ENCODE results near the gene MOB3A. TPM values are rescaled to one million over a fixed set of nuclear protein-coding genes. Genes with fewer than 3 reads are reported as not detected.

The MOB3A gene
- total RNA-seq, 8 experiments from 2014 or later, result 7.2 to 16.3 (median 10.0) TPM

DNA sequence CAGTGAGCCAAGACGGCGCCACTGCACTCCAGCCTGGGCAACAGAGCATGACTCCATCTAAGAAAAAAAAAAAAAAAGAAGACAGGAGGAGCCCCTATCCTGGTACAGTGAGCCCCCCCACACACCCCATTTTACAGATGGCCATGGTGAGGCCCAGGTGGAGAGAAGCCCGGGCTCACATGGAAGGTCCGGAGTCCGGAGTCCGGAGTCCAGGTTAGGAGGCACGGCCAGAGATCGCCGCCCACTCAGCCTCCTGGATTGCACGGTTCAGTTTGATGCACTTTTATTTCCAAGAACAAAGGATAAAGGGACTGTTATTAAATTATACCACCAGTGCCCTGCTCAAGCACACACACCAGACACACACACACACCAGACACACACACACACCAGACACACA, 69.4 kb downstream of the MOB3A start:
- WGBS, 10 experiments, result 60 to 100% (median 100%) methylated on average over 1 to 2 of the region's 10 CpGs; no CpG with 5 or more reads in 7 of the 10 experiments
- ATAC-seq (replicated peaks in 6 of 8), result no peak
- Histone ChIP-seq H3K4me1 (replicated peaks in 1 of 2) (no peaks in the 10 kb centered on the region), H3K27ac (no peak overlapping the region), H3K4me3 (no peak overlapping the region)
- in situ Hi-C loops (cut with MboI; ENCODE audit: low pct_unique_long_range_greater_than_20kb in 2 of 9, low sequenced_read_pairs in 9 of 9, unreplicated experiment in 9 of 9), result no loop called here

DNA sequence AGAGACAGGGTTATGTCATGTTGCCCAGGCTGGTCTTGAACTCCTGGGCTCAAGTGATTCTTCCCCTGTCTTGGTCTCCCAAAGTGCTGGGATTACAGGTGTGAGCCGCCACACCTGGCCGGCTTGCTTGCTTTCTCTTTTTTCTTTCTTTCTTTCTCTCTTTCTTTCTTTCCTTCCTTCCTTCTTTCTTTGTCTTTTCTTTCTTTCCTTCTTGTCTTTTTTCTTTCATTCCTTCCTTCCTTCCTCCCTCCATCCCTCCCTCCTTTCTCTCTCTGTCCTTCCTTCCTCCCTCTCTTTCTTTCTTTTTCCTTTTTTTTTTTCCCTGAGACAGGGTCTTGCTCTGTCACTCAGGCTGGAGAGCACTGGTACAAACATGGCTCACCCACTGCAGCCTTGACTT, 73.8 kb downstream of the MOB3A start:
- no peak for ATAC-seq (replicated peaks in 6 of 8)
- Histone ChIP-seq H3K27ac (no peak overlapping the region), H3K4me1 (replicated peaks in 1 of 2) (no peaks in the 10 kb centered on the region), H3K4me3 (no peak overlapping the region)
- in situ Hi-C loops (cut with MboI; ENCODE audit: low pct_unique_long_range_greater_than_20kb in 2 of 9, low sequenced_read_pairs in 9 of 9, unreplicated experiment in 9 of 9), result no loop called here
- 77 to 100% (median 87%) methylated on average over 2 of the region's 2 CpGs; no CpG with 5 or more reads in 5 of the 10 experiments for whole genome bisulfite sequencing, 10 experiments

DNA sequence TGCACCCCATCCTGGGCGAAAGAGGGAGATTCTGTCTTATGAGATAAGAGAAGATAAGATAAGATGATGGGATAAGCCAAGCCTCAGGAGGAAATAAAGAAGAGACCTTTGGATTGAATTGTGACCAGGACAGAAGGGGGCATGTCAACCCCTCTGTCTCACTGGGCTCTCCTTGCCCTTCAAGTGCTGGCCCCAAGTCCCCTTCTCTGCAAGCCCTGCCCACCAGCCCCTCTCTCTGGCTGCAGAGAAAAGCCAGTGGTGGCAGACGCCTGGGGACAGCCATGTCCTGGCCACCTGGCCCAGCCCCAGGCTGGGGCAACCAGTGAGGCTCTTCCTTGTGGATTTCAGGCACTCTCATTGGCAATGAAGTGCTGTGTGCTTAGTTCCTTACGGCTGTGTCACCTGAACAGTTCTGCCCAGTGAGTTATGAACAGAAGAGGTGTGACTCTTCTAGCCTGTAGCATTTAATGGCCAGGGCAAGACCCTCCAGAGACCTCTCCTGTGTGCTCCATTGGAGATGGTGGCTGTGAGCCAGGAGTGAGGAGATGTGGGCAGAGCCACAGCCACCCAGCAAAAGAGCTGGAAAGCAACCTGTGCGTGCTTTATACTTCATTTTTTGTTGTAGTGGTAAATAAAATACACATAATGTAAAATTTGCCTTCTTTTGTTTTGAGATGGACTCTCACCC, 74.5 kb downstream of the MOB3A start:
- ATAC-seq (replicated peaks in 6 of 8), result no peak
- in situ Hi-C loops (cut with MboI; ENCODE audit: low pct_unique_long_range_greater_than_20kb in 2 of 9, low sequenced_read_pairs in 9 of 9, unreplicated experiment in 9 of 9), result no loop called here
- Histone ChIP-seq H3K4me3 (no peak overlapping the region), H3K4me1 (replicated peaks in 1 of 2) (no peaks in the 10 kb centered on the region), H3K27ac (no peak overlapping the region)
- WGBS, 10 experiments, result 80 to 100% (median 90%) methylated on average over 1 to 2 of the region's 4 CpGs; no CpG with 5 or more reads in 6 of the 10 experiments

Other genes starting within 250 kb of the MOB3A start
- 10 to 100 TPM in 4 of 8 experiments, 1 to 10 TPM in 4; 6.3 to 20.9 (median 11.1) TPM for gene REXO1, start 247.8 kb downstream of the MOB3A start, total RNA-seq
- 10 to 100 TPM in 2 of 8 experiments, 1 to 10 TPM in 6; 2.7 to 18.6 (median 4.6) TPM for gene KLF16, start 232.7 kb downstream of the MOB3A start, total RNA-seq
- 10 to 100 TPM; 30.4 to 42.3 (median 37.2) TPM for gene ABHD17A, start 210.8 kb downstream of the MOB3A start, total RNA-seq
- gene ADAT3, start 190.9 kb downstream of the MOB3A start, total RNA-seq, result 1 to 10 TPM in 5 of 8 experiments, under 1 TPM in 3; 0.50 to 3.8 (median 2.1) TPM
- gene SCAMP4, start 190.9 kb downstream of the MOB3A start, total RNA-seq, result 10 to 100 TPM in 7 of 8 experiments, 1 to 10 TPM in 1; 8.4 to 47.8 (median 24.1) TPM
- 10 to 100 TPM; 25.6 to 68.4 (median 49.8) TPM for gene CSNK1G2, start 155.2 kb downstream of the MOB3A start, total RNA-seq
- 10 to 100 TPM; 20.3 to 92.3 (median 57.2) TPM for gene BTBD2, start 80.6 kb downstream of the MOB3A start, total RNA-seq
- gene MKNK2, start 45.1 kb downstream of the MOB3A start, total RNA-seq, result 10 to 100 TPM; 33.0 to 95.2 (median 50.9) TPM
- gene IZUMO4, start 589 bp upstream of the MOB3A start, total RNA-seq, result 1 to 10 TPM; 1.6 to 4.5 (median 3.2) TPM
- gene AP3D1, start 55.2 kb upstream of the MOB3A start, total RNA-seq, result 100 to 1,000 TPM in 2 of 8 experiments, 10 to 100 TPM in 6; 59.6 to 122 (median 78.8) TPM
- gene DOT1L, start 67.6 kb upstream of the MOB3A start, total RNA-seq, result 10 to 100 TPM in 5 of 8 experiments, 1 to 10 TPM in 3; 3.4 to 27.9 (median 13.7) TPM
- 10 to 100 TPM; 45.2 to 86.4 (median 52.2) TPM for gene PLEKHJ1, start 140.0 kb upstream of the MOB3A start, total RNA-seq
- gene SF3A2, start 140.5 kb upstream of the MOB3A start, total RNA-seq, result 10 to 100 TPM; 13.1 to 72.6 (median 49.9) TPM
- 1 to 10 TPM in 6 of 8 experiments, under 1 TPM in 2; 0.36 to 4.1 (median 2.0) TPM for gene AMH, start 153.0 kb upstream of the MOB3A start, total RNA-seq
- 1 to 10 TPM in 5 of 8 experiments, under 1 TPM in 3; 0.43 to 2.0 (median 1.1) TPM for gene JSRP1, start 160.1 kb upstream of the MOB3A start, total RNA-seq
- gene PEAK3, start 185.8 kb upstream of the MOB3A start, total RNA-seq, result 1 to 10 TPM in 1 of 8 experiments, under 1 TPM in 7; 0.15 to 1.3 (median 0.52) TPM
- gene LINGO3, start 211.8 kb upstream of the MOB3A start, total RNA-seq, result 1 to 10 TPM in 1 of 8 experiments, under 1 TPM in 4, not detected in 3; 0.27 to 1.4 (median 0.35) TPM
- 100 to 1,000 TPM; 143 to 444 (median 296) TPM for gene LSM7, start 232.3 kb upstream of the MOB3A start, total RNA-seq
- gene SPPL2B, start 232.4 kb upstream of the MOB3A start, total RNA-seq, result 10 to 100 TPM; 22.2 to 77.9 (median 36.5) TPM

All from motor neuron (in vitro differentiated cells).